Activated T-cell treated with anti-CD3 and anti-CD28 coated beads for 48 hours (primary cell): ENCODE results near the gene EVL.

ENCODE experiments used
- DNase-seq: peaks from one replicate; pipeline ENCODE4 v3.0.0-alpha.2; 2020; ENCODE audit warnings: low read depth

The EVL gene

GRCh38 chr14:100067481-100067880 is 2.3 kb downstream of the EVL start:
- DNase-seq, result no peak

GRCh38 chr14:100067971-100068959 is 3.0 kb downstream of the EVL start:
- peak; percentile 82 for DNase-seq

- DNase-seq, result no peak
Measured at GRCh38 chr14:100069161-100069800, 4.1 kb downstream of the EVL start.

- no peak for DNase-seq
Measured at GRCh38 chr14:100070310-100070709, 5.1 kb downstream of the EVL start.

GRCh38 chr14:100071545-100071944 is 6.3 kb downstream of the EVL start:
- no peak for DNase-seq

GRCh38 chr14:100072783-100073346 is 7.6 kb downstream of the EVL start:
- no peak for DNase-seq

- no peak for DNase-seq
Measured at GRCh38 chr14:100073576-100074430, 8.6 kb downstream of the EVL start.

GRCh38 chr14:100074431-100075100 is 9.3 kb downstream of the EVL start:
- no peak for DNase-seq

- no peak for DNase-seq
Measured at GRCh38 chr14:100075681-100076080, 10.5 kb downstream of the EVL start.

GRCh38 chr14:100076133-100076532 is 10.9 kb downstream of the EVL start:
- no peak for DNase-seq

GRCh38 chr14:100076606-100077005 is 11.4 kb downstream of the EVL start:
- DNase-seq, result no peak

- no peak for DNase-seq
Measured at GRCh38 chr14:100077441-100077840, 12.2 kb downstream of the EVL start.

GRCh38 chr14:100078216-100078803 is 13.1 kb downstream of the EVL start:
- no peak for DNase-seq

GRCh38 chr14:100078997-100079725 is 13.9 kb downstream of the EVL start:
- DNase-seq, result peak; percentile 67

GRCh38 chr14:100079726-100080005 is 14.4 kb downstream of the EVL start:
- DNase-seq, result no peak

GRCh38 chr14:100080206-100080605 is 15.0 kb downstream of the EVL start:
- DNase-seq, result no peak

- DNase-seq, result no peak
Measured at GRCh38 chr14:100081997-100082625, 16.9 kb downstream of the EVL start.

- DNase-seq, result no peak
Measured at GRCh38 chr14:100082723-100083122, 17.5 kb downstream of the EVL start.

- no peak for DNase-seq
Measured at GRCh38 chr14:100083706-100084105, 18.5 kb downstream of the EVL start.

- no peak for DNase-seq
Measured at GRCh38 chr14:100084591-100084990, 19.4 kb downstream of the EVL start.
